ENCODE measurements around the gene ARHGAP8.

- no peak for TF ChIP-seq POLR2A (IDR thresholded peaks at IDR 0.05; ENCODE audit: low read depth, low read length)
- TF ChIP-seq POLR2AphosphoS5 (IDR thresholded peaks at IDR 0.05; ENCODE audit: low read depth, low read length), result no peak
- no peak for TF ChIP-seq TAF1 (IDR thresholded peaks at IDR 0.05; ENCODE audit: borderline replicate concordance, low read depth, low read length)
These were observed 113.0 kb downstream of the ARHGAP8 start for GRCh38 chr22:44865193-44866057.

Data from GM12892 (cell line).